Hematopoietic multipotent progenitor cell (in vitro differentiated cells): ENCODE data around the gene DHPS. TPM values are rescaled to one million over a fixed set of nuclear protein-coding genes. Genes with fewer than 3 reads are reported as not detected.
A peak's percentile ranks its signal among the peaks of the same experiment; 100 is the strongest.

Source experiments
- DNase-seq, 3 donors: peaks; one replicate each; pipeline ENCODE4 v3.0.0-alpha.2; 2011 to 2015; ENCODE audit warnings: low read depth in 2 of 3, low spot score in 2 of 3
- total RNA-seq: library from RNA; depleted of rRNA; stranded (reverse); fragments of >200 nt; gene quantifications from one replicate; pipeline ENCODE4 v1.2.3, GENCODE V29; 2012

DHPS gene
- total RNA-seq, 1 donor: 102 TPM

DNA sequence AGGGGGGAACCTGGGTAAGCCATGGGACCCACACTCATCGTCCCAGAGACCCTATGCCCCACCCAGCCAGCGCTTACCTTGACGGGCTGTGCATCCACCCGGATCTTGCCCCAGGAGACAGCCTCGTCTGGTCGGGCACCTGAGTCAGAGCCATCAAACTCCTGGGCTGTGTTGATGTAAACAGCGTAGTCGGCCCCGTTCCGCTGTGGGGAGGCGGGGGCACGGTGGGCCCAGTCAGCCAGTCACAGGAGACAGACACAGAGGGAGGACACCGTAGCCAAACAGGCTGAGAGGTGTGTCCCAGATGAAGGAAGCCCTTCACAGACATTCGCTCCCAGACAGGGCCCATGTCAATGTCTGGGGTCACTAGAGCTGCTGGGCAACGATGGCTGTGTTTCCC lies 5.7 kb downstream of the DHPS start:
- no peak for DNase-seq

DNA sequence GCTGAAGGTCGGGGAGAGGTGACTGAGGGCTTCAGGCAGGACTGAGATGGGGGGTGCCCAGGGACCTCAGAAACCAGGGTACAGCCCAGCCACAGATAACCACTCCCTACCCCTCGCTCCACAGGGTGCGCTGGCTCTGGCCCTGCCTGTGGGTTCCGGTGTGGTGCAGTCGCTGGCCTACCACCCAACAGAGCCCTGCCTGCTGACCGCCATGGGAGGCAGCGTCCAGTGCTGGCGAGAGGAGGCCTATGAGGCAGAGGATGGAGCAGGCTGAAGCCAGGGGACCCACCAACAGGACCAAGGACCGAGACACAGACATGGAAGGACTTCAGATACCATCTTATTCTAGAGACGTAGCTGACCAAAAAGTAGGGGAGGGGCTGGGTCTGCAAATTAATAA lies 6.3 kb downstream of the DHPS start:
- DNase-seq: no peak

DNA sequence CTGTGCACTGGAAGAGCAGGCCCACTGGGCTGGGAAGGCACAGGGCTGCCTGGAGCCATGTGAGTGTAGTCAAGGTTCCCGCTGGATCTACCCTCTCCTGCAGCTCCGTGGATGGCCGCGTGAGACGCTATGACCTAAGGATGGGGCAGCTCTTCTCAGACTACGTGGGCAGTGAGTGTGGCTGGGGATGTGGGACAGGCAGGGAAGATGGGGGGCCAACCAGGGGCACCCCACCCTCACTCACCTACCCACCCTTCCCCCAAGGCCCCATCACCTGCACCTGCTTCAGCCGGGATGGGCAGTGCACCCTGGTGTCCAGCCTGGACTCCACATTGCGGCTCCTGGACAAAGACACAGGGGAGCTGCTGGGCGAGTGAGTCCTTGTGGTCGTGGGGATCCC lies 8.9 kb downstream of the DHPS start:
- no peak for DNase-seq

DNA sequence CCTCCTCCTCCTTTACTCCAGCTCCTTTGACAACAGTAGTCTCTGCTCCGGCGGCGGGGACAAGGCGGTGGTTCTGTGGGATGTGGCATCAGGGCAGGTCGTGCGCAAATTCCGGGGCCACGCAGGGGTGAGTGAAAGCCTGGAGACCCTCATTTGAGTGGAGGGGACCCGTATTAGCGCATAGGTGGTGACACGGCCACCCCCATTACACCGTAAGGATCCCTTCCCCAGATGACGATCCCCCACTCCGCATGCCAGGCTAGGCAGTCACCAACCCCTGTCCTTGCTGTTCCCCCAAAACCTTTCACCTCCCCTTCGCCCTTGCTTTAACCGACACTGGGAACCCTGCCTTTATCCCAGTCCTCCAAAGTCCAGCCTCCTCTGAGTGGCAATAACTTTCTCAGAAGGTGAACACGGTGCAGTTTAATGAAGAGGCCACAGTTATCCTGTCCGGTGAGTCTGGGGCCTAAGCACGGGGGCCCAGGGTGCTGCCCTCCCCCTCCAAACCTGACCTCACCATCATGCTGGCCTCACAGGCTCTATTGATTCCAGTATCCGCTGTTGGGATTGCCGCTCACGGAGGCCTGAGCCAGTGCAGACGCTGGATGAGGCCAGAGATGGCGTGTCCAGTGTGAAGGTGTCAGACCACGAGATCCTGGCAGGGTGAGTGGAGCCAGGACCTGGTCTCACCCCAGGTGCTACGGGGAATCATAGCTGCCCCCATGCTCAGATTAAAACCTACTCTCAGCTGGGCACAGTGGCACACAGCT lies 11.3 kb downstream of the DHPS start:
- no peak for DNase-seq

DNA sequence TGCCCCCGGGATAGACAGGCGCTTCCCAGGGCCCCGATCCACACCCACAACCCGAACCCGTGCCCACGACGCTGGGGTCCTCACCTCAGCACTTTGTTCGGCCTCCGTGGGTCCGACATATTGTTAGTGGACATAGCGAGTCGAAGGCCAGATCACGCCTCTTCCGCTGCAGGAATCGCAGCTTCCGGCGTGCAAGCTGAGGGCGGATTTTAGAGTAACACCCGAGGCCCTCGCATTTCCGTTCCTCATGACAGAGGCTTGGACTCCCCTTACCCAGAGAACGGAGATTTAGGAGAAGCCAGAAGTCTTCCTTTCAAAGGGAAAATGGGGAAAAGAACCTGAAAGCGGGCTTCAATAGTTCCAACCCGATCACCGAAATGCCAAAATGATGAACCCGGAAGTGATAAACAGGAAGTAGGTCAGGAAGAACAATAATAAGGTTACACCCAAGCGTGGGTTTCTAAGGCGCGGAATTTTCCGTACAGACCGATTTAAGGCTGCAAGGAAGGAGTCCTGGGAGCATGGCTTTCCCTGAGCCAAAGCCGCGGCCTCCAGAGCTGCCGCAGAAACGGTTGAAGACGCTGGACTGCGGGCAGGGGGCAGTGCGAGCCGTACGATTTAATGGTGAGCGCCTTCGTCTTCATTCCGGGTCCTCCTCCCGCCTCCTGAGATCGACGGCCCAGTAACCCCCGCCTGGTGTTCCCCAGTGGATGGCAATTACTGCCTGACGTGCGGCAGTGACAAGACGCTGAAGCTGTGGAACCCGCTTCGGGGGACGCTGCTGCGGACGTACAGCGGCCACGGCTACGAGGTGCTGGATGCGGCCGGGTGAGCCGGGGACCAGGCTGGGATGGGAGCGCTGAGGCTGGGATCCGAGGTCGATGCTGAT lies 12.2 kb downstream of the DHPS start:
- DNase-seq: peak; percentile 79 to 83 (median 83)

DNA sequence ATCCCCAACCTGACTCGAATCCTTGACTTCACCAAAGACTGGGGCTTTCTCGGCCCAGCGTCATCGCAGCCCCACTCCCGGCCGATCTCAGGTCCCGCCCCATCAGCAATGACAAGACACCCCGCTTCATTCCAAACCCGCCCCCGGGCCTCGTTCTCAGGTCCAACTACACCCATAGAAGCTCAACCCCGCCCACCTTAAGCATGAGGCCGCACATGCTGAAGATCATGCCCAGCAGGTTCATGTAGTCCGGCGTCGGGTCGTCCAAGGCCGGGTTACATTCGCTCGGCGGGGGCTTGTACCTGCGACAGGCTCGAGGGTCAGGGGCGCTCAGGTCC lies 12.8 kb downstream of the DHPS start:
- peak; percentile 40 to 67 (median 66) for DNase-seq

DNA sequence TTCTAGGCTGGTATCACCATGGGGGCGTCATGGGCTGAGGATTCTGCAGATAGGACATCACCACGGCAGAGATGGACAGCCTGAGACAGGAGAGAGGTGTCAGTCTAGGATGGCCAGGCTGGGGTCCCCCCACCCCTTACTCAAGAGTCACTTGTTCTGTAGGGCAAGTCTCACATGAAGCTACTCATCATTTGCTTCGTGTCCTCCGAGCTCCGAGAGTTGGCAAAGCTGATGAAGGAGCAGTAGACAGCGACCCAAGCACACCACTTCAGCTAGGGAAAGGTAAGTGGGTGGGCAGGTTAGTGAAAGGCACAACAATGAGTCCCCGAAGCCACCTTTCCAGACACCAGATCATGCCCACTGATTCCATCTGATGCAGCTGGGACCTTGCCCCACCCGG lies 13.3 kb downstream of the DHPS start:
- no peak for DNase-seq

DNA sequence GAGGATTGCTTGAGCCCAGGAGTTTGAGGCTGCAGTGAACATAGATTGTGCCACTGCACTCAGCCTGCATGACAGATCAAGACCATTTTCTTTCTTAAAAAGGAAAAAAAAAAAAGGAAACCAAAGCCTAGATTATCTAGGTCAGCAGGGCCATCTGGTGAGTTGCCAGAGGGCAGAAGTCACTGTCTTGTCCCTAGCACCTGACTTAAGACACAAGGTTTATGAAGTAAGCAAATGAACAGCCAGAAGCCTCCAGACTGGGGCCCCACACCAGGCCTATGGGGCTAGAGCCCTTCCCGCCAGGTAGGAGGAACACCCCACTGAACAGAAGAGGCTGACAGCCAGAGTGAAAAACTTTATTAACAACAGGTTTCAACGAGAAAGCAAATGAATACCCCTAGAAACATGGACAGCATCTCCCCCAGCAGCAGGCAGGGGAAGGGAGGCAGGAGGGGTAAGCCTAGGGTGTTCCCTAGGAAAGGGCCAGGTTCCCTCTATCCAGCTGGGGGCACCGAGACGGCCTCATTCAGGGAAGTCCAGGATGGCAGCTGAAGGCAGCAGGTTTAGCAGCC lies 13.9 kb downstream of the DHPS start:
- no peak for DNase-seq

DNA sequence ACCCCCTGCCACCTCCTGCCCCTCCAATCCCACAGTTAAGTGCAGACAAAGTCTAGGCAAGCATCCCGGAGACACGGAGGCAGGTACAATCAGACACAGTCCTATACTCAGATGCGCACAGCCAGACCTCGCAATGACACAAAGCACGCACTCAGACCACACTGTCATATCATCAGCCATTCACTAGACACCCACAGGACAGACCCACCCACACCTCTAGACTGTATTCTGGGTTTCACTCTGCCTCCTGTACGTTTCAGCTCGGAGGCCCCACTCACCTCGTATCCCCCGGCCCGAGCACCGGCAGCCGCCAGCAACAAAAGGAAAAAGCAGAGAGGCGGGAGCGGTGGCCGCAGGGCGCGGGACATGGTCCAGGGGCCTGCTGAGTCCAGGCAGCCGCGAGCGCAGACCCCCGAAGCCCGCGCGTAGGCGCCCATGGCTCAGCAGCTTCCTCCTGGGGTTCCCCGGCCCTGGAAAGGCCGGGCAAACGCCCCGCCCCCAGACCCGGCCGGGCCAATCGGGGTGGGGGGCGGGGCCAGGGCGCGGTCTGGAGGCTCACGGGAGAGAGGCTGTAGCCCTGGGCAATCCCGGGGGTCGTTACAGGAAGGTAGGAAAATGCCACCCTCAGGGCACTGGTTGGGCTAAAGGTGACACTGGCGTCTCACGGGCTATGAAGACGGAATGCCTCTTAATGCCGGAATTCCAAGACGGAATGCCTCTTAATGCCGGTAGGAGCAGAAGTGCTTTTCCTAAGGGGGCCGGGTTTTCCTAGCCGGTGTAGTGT lies 15.2 kb downstream of the DHPS start, which contains the start of the genes MAN2B1 and WDR83:
Gene MAN2B1 (minus strand): TSS at position 478 of the 784 bp plus-strand sequence. CDS start 41 bp downstream, at position 437.
Gene WDR83 (plus strand): TSS at position 543 of the 784 bp plus-strand sequence. CDS start 2,984 bp downstream, outside the sequence.
- peak; percentile 70 to 83 (median 83) for DNase-seq

DNA sequence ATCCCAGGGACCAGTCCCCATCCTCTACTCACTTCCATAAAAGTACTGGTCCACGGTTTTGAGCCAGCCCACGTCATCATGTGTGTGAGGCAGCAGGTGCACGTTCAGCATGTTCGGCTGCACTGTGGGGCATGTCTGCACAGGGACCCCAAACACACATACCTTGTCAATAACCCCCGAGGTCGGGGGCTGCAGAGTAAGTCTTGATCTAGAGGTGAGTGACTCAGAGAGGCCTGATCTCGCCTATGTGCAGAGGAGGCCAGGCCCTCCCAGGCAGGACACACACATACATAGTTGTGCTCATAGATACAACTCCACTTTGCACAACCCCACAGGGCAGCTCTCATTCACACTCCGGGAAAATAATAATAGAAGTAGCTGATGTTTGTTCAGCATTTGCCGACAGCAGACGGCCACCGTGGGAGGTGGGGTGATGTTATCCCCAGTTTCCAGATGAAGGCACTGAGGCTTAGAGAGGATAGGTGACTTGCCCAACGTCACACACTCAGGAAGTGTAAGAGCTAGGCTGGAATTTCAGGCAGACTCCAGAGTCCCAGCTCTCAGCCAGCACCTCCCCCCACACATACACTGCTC lies 15.9 kb downstream of the DHPS start:
- DNase-seq: peak in 1 of 3 donors; percentile 20

DNA sequence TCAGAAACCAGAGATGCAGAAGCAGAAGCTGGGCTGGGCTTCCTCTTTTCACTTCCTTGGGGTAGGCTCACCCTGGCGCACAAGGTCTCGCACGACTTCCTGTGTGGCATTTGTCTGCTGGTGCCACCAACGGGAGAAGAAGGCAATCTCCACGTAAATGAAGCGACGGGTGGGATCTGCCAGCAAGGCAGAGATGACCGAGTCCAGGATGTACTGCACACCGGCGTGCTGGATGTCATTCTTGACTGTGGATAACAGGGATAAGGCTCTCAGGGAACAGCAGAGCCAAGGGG lies 16.5 kb downstream of the DHPS start:
- peak; percentile 24 to 91 (median 87) for DNase-seq

DNA sequence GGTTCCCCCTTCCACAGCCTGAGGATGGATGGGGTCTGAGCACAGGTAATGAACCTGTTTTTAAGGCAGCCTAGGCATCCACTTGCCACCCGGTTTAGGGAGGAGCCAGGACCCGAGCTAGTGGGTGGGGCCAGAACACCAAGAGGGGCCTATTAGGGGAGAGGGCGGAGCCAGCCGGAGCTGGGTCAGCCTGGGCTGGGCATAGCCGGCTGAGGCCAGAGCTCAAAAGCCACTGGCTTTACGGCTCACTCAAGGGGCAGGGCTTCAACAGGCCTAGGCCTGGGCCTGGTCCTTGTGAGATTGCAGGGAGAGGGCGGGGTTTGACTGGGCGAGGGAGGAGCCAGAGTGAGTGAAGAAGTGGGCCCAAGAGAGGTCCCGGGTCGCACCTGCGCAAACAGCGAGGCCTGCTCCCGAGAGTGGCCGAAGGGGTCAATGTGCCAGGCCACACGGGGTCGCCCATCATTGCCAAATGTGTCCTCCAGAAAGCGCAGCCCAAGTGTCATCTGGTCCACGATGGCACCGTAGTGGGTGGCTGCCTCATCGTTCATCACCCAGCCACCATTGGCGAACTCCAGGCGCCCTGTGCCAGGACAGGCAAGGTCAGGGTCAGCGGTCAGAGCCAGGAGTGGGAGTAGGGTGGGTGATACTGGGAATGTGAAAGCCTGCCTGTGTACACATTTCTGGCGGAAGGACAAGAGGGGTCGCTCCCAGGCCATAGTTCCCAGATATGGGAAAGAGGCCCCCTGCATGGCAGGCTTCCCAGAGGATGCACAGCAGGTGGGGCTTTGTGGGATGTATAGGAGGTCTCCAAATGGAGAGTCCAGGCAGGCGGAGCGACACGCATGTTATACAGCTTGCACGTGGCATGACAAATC lies 17.0 kb downstream of the DHPS start:
- no peak for DNase-seq

DNA sequence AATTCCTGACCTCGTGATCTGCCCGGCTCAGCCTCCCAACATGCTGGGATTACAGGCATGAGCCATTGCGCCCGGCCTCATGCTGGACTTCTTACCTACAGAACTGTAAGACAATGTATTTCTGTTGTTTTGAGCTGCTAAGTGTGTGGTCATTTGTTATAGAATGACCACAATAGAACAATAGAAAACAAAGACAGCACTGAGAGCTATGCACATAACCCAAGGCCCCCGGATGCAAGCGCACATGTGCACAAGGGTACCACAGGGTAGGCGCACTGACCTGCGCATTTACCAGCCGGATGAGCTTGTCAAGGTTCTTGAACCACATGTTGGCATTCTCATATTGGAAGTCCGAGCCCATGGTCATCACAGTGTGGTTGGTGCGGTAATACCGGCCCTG lies 20.7 kb downstream of the DHPS start:
- DNase-seq: no peak

DNA sequence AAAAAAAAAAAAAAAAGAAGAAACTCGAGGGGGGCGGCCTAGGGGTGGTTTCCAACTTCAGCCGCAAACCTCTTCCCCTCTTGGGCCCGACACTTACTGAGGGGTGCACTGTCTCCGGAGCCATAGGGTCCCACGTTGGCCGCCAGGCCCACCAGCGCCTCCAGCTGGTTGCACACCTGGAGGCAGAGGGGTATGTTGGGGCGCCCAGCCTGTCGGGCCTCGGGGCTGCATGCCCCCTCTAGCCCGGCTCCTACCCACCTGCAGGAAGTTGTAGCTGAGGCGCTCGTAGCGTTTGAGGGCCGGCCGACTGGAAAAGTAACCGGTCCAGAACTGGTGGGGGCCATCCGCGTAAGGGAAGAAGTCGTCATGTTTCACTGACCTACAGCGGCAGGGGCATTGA lies 23.7 kb downstream of the DHPS start:
- DNase-seq: no peak

DNA sequence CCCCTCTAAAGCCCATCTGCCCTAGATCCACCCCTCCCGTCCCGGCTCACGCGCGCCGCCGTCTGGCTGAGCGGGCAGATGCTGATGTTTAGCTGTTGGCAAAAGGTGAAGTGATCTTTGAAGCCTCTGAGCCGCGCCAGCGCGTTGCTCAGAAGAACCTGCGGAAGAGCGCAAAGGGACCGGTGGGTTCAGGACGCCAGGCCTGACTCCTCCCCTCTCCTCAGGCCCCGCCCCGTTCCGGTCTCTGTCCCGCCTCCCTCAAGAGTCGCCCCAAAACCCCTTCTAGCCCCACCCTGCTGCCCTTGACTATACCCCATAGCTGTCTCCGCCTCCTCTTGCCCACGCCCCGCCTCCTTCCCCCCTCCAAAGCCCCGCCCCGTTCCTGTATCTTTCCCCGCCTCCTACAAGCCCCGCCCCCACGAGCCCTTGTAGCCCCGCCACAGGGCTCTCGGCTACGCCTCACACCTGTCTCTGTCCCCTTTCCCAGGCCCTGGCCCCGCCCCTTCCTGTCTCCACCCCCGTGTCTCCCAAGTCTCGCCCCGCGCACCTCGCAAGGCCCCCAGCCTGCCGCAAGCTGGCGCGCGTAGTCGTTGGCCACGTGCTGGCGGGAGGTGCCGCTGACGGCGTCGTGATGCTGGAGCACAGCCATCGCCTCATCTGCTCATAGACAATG lies 24.6 kb downstream of the DHPS start:
- no peak for DNase-seq

DNA sequence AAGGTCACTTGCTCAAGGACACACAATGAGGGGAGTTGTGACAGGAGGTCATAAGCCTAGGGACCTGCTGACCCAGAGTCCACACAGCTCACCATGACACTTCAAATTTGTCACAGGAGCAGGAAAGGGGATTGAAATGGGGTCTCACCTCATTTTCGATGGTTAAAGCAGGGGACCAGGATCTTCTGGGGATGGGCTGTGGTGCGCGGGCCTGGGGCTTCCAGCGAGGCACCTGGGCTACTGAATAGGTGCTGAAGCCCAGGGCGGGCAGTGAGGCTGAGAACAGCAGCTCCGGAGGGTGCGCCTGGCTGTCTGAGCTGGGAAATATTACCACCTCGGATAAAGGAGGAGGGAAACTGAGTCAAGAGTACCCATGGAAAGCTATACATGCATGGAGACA lies 26.1 kb downstream of the DHPS start:
- DNase-seq: no peak

DNA sequence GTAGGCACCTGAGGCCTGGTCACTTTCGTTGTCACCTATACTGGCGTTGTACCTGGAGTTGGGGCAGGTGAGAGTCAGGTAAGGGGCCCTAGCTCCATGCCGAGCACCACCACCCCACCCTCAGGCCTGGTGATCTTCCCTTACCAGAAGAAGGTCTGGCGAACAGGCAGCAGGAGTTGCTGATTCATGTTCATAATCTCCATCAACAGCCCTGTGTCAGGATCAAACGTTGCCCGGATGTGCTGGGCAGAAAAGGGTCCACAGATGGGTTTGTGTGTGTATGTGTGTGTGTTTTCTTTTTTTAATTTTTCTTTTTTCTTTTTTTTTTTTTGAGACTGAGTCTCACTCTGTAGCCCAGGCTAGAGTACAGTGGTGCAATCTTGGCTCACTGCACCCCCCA lies 29.5 kb downstream of the DHPS start:
- no peak for DNase-seq

DNA sequence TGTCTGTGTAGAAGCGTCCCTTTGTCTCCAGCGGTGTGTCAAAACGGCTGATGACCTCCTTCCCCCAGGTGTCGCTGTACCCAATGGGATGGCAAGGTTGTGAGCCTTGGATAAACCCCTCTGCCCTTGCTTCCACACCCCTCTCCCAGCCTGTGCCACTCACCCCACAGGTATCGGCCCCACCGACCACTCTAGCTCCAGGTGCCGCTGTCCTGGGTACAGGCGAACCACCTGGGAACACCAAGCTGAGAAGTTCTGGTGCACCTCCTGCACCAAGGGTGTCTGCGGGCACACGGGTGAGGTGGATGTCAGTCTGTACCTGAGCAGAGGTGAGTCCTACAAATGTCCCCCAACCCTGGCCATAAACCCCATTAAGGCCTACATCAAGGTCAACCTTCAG lies 31.7 kb downstream of the DHPS start:
- DNase-seq: no peak

DNA sequence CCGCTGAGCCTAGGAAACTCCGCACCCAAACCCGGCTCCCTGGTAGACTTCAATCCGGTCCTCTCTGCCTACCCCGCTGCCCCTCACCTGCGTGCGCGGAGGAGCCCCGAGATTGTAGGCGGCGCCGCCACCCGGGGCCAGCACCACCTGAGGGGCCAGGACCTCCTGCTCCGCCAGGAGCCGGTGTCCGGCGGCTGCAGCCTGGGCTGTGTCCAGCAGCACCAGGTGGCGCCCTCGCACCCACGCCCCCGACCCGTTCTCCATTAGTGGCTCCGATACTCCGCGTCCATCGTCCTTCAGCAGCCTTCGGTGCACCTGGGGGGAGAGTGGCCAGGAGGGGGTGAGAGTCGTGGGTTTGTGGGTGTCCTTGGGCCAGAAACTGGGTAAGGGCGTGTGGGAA lies 33.6 kb downstream of the DHPS start:
- no peak for DNase-seq
